GM18511 (cell line): ENCODE data around the gene SCO1.
"Not testable (repeated sequence)": the region's sequence is repeated elsewhere in the genome, so short reads cannot be mapped to it uniquely, and the experiment has no call there.

ENCODE experiments used
- ATAC-seq: cut with Tn5 transposase; IDR thresholded peaks from one replicate; pipeline ENCODE4 v1.9.1; 2021; ENCODE audit warnings: mild to moderate bottlenecking, moderate library complexity; ENCODE audit not compliant: unreplicated experiment

The SCO1 gene

GRCh38 chr17:10726196-10726595, 28.9 kb upstream of the SCO1 start:
- no peak for ATAC-seq

- ATAC-seq = no peak
Observed at GRCh38 chr17:10725262-10725661, 27.9 kb upstream of the SCO1 start.

- no peak for ATAC-seq
Observed at GRCh38 chr17:10724546-10725195, 27.3 kb upstream of the SCO1 start.

- no peak for ATAC-seq
Observed at GRCh38 chr17:10718547-10718946, 21.2 kb upstream of the SCO1 start.

- ATAC-seq = no peak
Observed at GRCh38 chr17:10716218-10716617, 18.9 kb upstream of the SCO1 start.

- no peak for ATAC-seq
Observed at GRCh38 chr17:10713318-10713717, 16.0 kb upstream of the SCO1 start.

GRCh38 chr17:10705727-10706126, 8.4 kb upstream of the SCO1 start:
- ATAC-seq = no peak

GRCh38 chr17:10702574-10702973, 5.2 kb upstream of the SCO1 start:
- ATAC-seq = no peak

- no peak for ATAC-seq
Observed at GRCh38 chr17:10699856-10700255, 2.5 kb upstream of the SCO1 start.

GRCh38 chr17:10698096-10698818, 924 bp upstream of the SCO1 start:
- ATAC-seq = no peak

- not testable (repeated sequence) for ATAC-seq
Observed at GRCh38 chr17:10695875-10696407, 1.4 kb downstream of the SCO1 start.

- no peak for ATAC-seq
Observed at GRCh38 chr17:10687499-10687898, 9.8 kb downstream of the SCO1 start.

- no peak for ATAC-seq
Observed at GRCh38 chr17:10683853-10684252, 13.5 kb downstream of the SCO1 start.

- ATAC-seq = no peak
Observed at GRCh38 chr17:10681866-10682446, 15.4 kb downstream of the SCO1 start.

- ATAC-seq = no peak
Observed at GRCh38 chr17:10674704-10675103, 22.6 kb downstream of the SCO1 start.

GRCh38 chr17:10673312-10673711, 24.0 kb downstream of the SCO1 start:
- ATAC-seq = no peak

GRCh38 chr17:10668775-10669174, 28.6 kb downstream of the SCO1 start:
- ATAC-seq = no peak

GRCh38 chr17:10666906-10667305, 30.4 kb downstream of the SCO1 start:
- ATAC-seq = no peak

GRCh38 chr17:10664571-10664970, 32.8 kb downstream of the SCO1 start:
- ATAC-seq = no peak

GRCh38 chr17:10663231-10663630, 34.1 kb downstream of the SCO1 start:
- ATAC-seq = no peak

GRCh38 chr17:10661437-10661836, 35.9 kb downstream of the SCO1 start:
- no peak for ATAC-seq

- ATAC-seq = no peak
Observed at GRCh38 chr17:10657879-10658278, 39.5 kb downstream of the SCO1 start.
